B cell (primary cell): Measurements from ENCODE around the gene SEPTIN1. TPM values are rescaled to one million over a fixed set of nuclear protein-coding genes. Genes with fewer than 3 reads are reported as not detected.

ENCODE experiments used
- ATAC-seq: fragments of 200-7000 bp; cut with Tn5 transposase; one replicate; pipeline ENCODE4 v1.10.0; 2021; ENCODE audit warnings: low read depth, mild to moderate bottlenecking, moderate number of reproducible peaks, moderate library complexity
- CTCF ChIA-PET: fragments of 350-600 bp; sonication (Branson Sonifier 250); formaldehyde crosslinking; loops from one replicate; lab custom pipeline; 2021; ENCODE audit warnings: antibody characterized with exemption, inconsistent platforms; lab: Charles Lee
- POLR2A ChIA-PET: fragments of 350-600 bp; sonication (Branson Sonifier 250); formaldehyde crosslinking; loops from one replicate; lab custom pipeline; 2021; ENCODE audit warnings: antibody characterized with exemption; lab: Charles Lee
- DNase-seq: peaks from one replicate; pipeline ENCODE4 v3.0.0; 2013
- H2AFZ ChIP-seq: 2 replicates; pipeline ENCODE4 v1.6.1; 2012; ENCODE audit warnings: mild to moderate bottlenecking, low read depth, low read length; ENCODE audit not compliant: insufficient read depth, poor library complexity, severe bottlenecking
- H3K27ac ChIP-seq, 2 donors: 1 replicate in 1 of 2; 2 replicates in 1 of 2; pipeline ENCODE4 v1.5.1; 2012 to 2013; ENCODE audit warnings: low read length in 2 of 2, mild to moderate bottlenecking in 2 of 2, moderate library complexity in 1 of 2
- H3K27me3 ChIP-seq, 4 experiments: fragments of 200-600 bp in 1 of 4; sonication (generic) in 1 of 4; replicated peaks in 1 of 4; 1 replicate in 2 of 4; 2 replicates in 2 of 4; pipeline versions ENCODE4 v1.6.1 to v1.7.0; 2013 to 2016; ENCODE audit warnings: low read length in 3 of 4, mild to moderate bottlenecking in 2 of 4, mixed read lengths in 1 of 4, moderate library complexity in 1 of 4; ENCODE audit not compliant: insufficient read depth in 4 of 4, control insufficient read depth in 3 of 4; ENCODE audit errors: control extremely low read depth in 1 of 4
- H3K36me3 ChIP-seq, 2 experiments: replicated peaks in 1 of 2; 1 replicate in 1 of 2; 2 replicates in 1 of 2; pipeline versions ENCODE4 v1.6.1 to v1.7.1; 2013; ENCODE audit warnings: low read length in 1 of 2; ENCODE audit not compliant: insufficient read depth in 2 of 2, control insufficient read depth in 1 of 2; ENCODE audit errors: control extremely low read depth in 1 of 2, extremely low read depth in 1 of 2
- H3K4me1 ChIP-seq, 2 donors: fragments of 200-600 bp in 1 of 2; sonication (generic) in 1 of 2; 1 replicate in 1 of 2; 2 replicates in 1 of 2; pipeline versions ENCODE4 v1.5.1 to v1.6.1; 2013 to 2017; ENCODE audit warnings: low read length in 2 of 2; ENCODE audit not compliant: control insufficient read depth in 2 of 2, insufficient read depth in 2 of 2
- H3K4me2 ChIP-seq: replicated peaks from 2 replicates; pipeline ENCODE3; 2012; ENCODE audit warnings: mild to moderate bottlenecking, low read depth, low read length; ENCODE audit not compliant: poor library complexity, severe bottlenecking
- H3K4me3 ChIP-seq, 5 experiments: fragments of 200-600 bp in 1 of 5; sonication (generic) in 1 of 5; 1 replicate in 3 of 5; 2 replicates in 2 of 5; pipeline versions ENCODE4 v1.5.1 to v1.7.0; 2011 to 2016; ENCODE audit warnings: low read length in 4 of 5, mild to moderate bottlenecking in 4 of 5, low read depth in 2 of 5, control low read depth in 1 of 5, moderate library complexity in 1 of 5; ENCODE audit not compliant: insufficient read depth in 1 of 5; ENCODE audit errors: control extremely low read depth in 1 of 5, extremely low read depth in 1 of 5
- H3K79me2 ChIP-seq: fragments of 200-600 bp; sonication (generic); one replicate; pipeline ENCODE4 v1.6.0; 2016; ENCODE audit warnings: low read length; ENCODE audit not compliant: control insufficient read depth, insufficient read depth
- H3K9ac ChIP-seq: fragments of 200-600 bp; sonication (generic); 2 replicates; pipeline ENCODE4 v1.6.1; 2017; ENCODE audit warnings: mild to moderate bottlenecking, low read length, moderate library complexity
- H3K9me3 ChIP-seq, 3 donors: one replicate each; pipeline versions ENCODE4 v1.6.1 to v1.7.1; 2013; ENCODE audit warnings: low read length in 2 of 3; ENCODE audit not compliant: control insufficient read depth in 2 of 3, insufficient read depth in 1 of 3; ENCODE audit errors: control extremely low read depth in 1 of 3
- H4K20me1 ChIP-seq: 2 replicates; pipeline ENCODE4 v1.6.0; 2012; ENCODE audit warnings: mild to moderate bottlenecking, low read length; ENCODE audit not compliant: insufficient read depth, control insufficient read depth, poor library complexity, severe bottlenecking
- H3K27ac Mint-ChIP-seq: one replicate; pipeline ENCODE4 v1.8.0; 2021; ENCODE audit warnings: mixed read lengths
- H3K27me3 Mint-ChIP-seq: one replicate; pipeline ENCODE4 v1.8.0; 2021; ENCODE audit warnings: mixed read lengths
- H3K4me1 Mint-ChIP-seq: one replicate; pipeline ENCODE4 v1.8.0; 2021; ENCODE audit warnings: mixed read lengths
- H3K4me3 Mint-ChIP-seq: one replicate; pipeline ENCODE4 v1.8.0; 2021; ENCODE audit warnings: mixed read lengths
- H3K9me3 Mint-ChIP-seq: one replicate; pipeline ENCODE4 v1.8.0; 2022; ENCODE audit warnings: mixed read lengths; ENCODE audit not compliant: insufficient read depth
- EZH2 ChIP-seq: IDR thresholded peaks from 2 replicates; pipeline ENCODE4 v1.6.1; 2012; ENCODE audit warnings: borderline replicate concordance, low read depth, mild to moderate bottlenecking, moderate library complexity, low read length; ENCODE audit not compliant: insufficient read depth, poor library complexity, severe bottlenecking
- WGBS: methylation state at CpG from one replicate; pipeline ENCODE4 v1.1.5; 2013; ENCODE audit warnings: missing lambda C conversion rate; ENCODE audit not compliant: insufficient coverage; 5-methylcytosine and 5-hydroxymethylcytosine counted together
- intact Hi-C: fragments of 100-400 bp; cut with micrococcal nuclease; formaldehyde crosslinking; loops from one replicate; pipeline ENCODE4 v1.10.0; 2022
- polyA plus RNA-seq: library from polyadenylated mRNA; depleted of rRNA; stranded (reverse); fragments of >200 nt; gene quantifications from 2 replicates; pipeline ENCODE4 v1.2.3, GENCODE V29; 2012
- total RNA-seq, 2 donors: library from RNA; stranded (reverse); fragments of 120-200 nt in 1 of 2; gene quantifications; 1 replicate in 1 of 2; 2 replicates in 1 of 2; pipeline versions ENCODE4 v1.2.3 to v1.2.4, GENCODE V29; 2013 to 2022
- TF ChIP-seq, protein P1 (sequence below): fragments of 200-600 bp; IDR thresholded peaks from one replicate; pipeline ENCODE4 v1.8.0; 2022; ENCODE audit warnings: antibody characterized with exemption, mild to moderate bottlenecking

SEPTIN1 gene
- total and polyA plus RNA-seq, 2 donors (not counting 1 experiment from before 2014, with no cell fraction given), result 154 to 302 TPM

DNA sequence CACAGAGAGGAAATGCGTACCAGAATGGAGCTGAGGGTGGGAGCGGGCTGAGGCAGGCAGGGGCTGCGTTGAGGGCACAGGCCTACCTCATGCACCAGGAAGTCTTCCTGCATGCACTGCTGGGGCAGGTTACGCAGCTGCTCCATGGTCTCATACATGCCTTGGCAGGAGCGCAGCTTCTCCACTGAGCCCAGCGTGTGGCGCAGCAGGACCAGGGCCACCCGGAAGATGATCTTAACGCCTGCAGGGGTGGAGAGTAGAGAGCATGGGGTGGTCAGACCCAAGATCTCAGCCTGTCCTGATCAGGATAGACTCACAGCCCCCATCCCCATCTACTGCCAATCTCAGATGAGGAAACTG, 23.8 kb downstream of the SEPTIN1 start:
- CTCF ChIA-PET, result interaction anchor here (0.6 kb wide), 1 partner anchor 9 kb away, joined by 4 read pairs; no protein-coding TSS in a partner anchor
- H3K9me3 ChIP-seq, result no peaks in the 10 kb centered on the region
- Mint-ChIP-seq H3K27ac (no peak overlapping the region), H3K9me3 (no peaks in the 10 kb centered on the region), H3K4me3 (no peak overlapping the region), H3K27me3 (no peaks in the 10 kb centered on the region), H3K4me1 (peaks cover 22% of the 10 kb centered on the region)
- H3K9ac ChIP-seq, result no peak overlapping the region
- H3K4me2 ChIP-seq, result no peak overlapping the region
- no peaks in the 10 kb centered on the region for H3K27me3 ChIP-seq
- H3K4me3 ChIP-seq, result no peak overlapping the region
- H4K20me1 ChIP-seq, result peaks cover 11% of the 10 kb centered on the region
- intact Hi-C loops, result no loop called here
- POLR2A ChIA-PET, result no interaction called here
- H2AFZ ChIP-seq, result no peak overlapping the region
- peaks cover 43% of the 10 kb centered on the region for H3K79me2 ChIP-seq
- H3K36me3 ChIP-seq, result peaks cover 0 to 41% of the 10 kb centered on the region in 2 experiments
- peaks cover 15 to 25% of the 10 kb centered on the region in 2 donors for H3K4me1 ChIP-seq
- TF ChIP-seq EZH2, result no peak
- TF ChIP-seq, protein P1, sequence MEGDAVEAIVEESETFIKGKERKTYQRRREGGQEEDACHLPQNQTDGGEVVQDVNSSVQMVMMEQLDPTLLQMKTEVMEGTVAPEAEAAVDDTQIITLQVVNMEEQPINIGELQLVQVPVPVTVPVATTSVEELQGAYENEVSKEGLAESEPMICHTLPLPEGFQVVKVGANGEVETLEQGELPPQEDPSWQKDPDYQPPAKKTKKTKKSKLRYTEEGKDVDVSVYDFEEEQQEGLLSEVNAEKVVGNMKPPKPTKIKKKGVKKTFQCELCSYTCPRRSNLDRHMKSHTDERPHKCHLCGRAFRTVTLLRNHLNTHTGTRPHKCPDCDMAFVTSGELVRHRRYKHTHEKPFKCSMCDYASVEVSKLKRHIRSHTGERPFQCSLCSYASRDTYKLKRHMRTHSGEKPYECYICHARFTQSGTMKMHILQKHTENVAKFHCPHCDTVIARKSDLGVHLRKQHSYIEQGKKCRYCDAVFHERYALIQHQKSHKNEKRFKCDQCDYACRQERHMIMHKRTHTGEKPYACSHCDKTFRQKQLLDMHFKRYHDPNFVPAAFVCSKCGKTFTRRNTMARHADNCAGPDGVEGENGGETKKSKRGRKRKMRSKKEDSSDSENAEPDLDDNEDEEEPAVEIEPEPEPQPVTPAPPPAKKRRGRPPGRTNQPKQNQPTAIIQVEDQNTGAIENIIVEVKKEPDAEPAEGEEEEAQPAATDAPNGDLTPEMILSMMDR, result no peak
- WGBS, result 98% methylated on average over 8 of the region's 9 CpGs
- DNase-seq (no peak), ATAC-seq (no peak)
- no peak overlapping the region for H3K27ac ChIP-seq

DNA sequence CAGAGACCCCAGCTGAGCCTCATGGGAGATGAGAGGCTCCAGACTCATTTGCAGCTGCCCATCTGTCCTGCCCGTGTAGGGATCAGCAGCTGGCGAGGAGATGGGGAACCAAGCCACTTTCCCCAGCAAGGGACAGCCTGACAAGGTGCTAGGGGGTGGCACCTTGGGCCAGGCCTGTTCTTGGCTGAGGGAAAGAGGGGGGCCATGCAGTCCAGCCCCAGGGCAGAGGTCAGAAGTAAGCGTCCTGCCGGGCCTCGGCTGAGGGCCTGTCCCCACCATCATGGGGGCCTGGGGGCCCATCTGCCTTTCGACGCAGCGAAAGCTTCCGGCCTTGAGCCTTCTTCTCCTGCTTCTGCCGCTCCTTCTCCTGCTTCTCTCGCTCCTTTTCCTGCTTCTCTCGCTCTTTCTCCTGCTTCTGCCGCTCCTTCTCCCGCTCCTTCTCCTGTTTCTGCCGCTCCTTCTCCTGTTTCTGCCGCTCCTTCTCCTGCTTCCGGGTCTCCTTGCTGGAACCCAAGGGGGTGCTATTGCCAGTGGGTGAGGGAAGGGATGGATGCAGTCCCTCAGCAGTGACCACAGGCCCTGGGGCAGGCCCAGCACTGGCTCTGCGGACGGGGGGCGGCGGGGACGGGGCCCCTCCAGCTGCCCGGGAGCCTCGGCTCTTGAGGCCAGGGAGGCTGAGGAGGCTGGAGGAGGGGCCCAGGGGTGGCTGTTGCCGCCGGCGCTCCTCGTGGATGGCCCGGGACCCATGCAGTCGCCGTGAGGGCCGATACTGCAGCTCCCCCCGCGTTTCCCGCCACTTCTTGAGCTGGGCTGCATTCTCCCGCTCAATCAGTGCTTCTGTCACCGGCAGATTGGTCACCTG, 24.4 kb downstream of the SEPTIN1 start:
- no peaks in the 10 kb centered on the region for H3K27me3 ChIP-seq
- Mint-ChIP-seq H3K4me3 (no peak overlapping the region), H3K27me3 (no peaks in the 10 kb centered on the region), H3K4me1 (peaks cover 26% of the 10 kb centered on the region), H3K27ac (no peak overlapping the region), H3K9me3 (no peaks in the 10 kb centered on the region)
- H3K4me3 ChIP-seq, result no peak overlapping the region
- no peaks in the 10 kb centered on the region for H3K9me3 ChIP-seq
- H3K4me2 ChIP-seq, result no peak overlapping the region
- H3K4me1 ChIP-seq, result peaks cover 15 to 26% of the 10 kb centered on the region in 2 donors
- DNase-seq (peak; percentile 14), ATAC-seq (no peak)
- peaks cover 12% of the 10 kb centered on the region for H4K20me1 ChIP-seq
- ChIA-PET POLR2A (no interaction called here), CTCF (no interaction called here)
- no peak for TF ChIP-seq EZH2
- TF ChIP-seq, protein P1, result no peak
- no peak overlapping the region for H3K27ac ChIP-seq
- H3K36me3 ChIP-seq, result peaks cover 0 to 38% of the 10 kb centered on the region in 2 experiments
- no peak overlapping the region for H2AFZ ChIP-seq
- 94% methylated on average over 29 of the region's 37 CpGs for WGBS
- intact Hi-C loops, result no loop called here
- H3K79me2 ChIP-seq, result peaks cover 43% of the 10 kb centered on the region
- no peak overlapping the region for H3K9ac ChIP-seq
